Activated CD4-positive, alpha-beta T cell treated with anti-CD3 and anti-CD28 coated beads, Interleukin-2, Interleukin-6, amounts not matched to agents 100 ng/mL and 50 ng/mL, durations not matched to agents 16 hours and 8 hours (primary cell): ENCODE measurements around the gene MCOLN2.
"Not testable (repeated sequence)": the region's sequence is repeated elsewhere in the genome, so short reads cannot be mapped to it uniquely, and the experiment has no call there.

Source experiments
- DNase-seq: peaks from one replicate; pipeline ENCODE4 v3.0.0-alpha.2; 2020

MCOLN2 gene

DNA sequence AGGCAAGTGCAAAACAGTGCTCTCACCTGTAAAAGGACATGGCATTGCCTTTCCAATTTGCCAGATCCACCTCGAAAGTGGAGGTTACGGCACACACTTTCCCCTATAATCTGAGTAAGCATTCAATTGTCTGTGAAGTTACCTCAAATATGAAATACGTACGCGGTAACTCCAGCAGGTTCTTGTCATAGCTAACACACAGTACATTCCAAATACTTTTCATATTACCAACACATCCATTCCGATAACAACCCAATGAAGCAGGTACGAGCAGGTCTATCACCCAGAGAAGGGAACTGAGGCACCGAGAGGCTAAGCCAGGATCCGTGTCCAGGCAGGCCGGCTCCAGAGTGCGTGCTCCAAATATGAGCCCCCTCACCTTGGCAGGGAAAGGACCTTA, 57.2 kb downstream of the MCOLN2 start:
- DNase-seq, result no peak

DNA sequence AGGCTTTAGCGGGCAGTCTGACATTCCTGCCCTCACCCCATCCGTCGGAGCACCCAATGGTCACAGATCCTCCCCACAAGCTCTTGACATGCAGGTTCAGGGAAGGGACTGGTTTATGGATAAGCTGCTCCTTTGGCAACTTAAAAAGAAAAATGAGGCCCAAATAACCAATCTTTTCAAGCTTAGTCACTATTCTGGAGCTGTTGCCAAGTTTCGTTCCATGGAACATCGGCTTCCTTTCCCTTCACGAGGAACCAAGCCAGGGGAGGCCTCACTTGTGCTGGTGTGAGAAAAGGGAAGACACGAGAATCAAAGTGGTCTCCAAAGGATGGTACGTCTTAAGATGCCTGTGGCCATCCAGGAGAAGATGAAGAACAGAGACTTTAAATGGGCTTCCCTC, 57.8 kb downstream of the MCOLN2 start:
- DNase-seq, result no peak

DNA sequence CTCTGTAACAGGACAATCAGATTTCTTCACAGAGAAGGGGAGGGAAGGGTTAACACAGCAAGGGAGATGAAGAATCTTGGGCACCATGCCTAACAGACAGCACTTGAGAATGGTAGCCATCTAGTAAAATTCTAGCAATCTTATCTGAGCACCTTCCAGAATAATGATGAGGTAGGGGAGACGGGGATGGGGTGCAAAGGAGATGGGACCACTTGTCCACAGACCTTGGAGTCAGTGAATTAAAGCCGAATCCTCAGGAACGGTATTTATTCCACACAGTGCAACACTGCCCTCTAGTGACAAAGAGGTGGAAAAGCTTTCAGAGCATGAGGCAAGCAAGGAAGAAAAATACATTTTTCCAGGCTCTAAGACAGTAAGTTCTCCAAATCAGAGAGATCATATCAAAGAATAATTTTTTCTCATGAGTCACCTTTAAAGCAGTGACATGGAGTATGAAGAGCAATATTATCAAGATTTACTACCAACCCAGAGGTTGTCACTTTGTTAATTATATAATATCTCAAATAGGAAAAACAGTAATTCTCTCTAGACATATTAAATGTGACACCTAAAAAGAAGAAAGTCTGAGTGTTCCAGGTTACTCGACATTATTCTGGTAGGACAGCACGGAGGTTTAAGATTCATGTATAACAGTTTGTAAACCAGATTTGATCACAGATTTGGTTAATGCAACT, 60.6 kb downstream of the MCOLN2 start:
- peak; percentile 60 for DNase-seq

GRCh38 chr1:84933011-84933611, 63.8 kb downstream of the MCOLN2 start:
- DNase-seq, result no peak

DNA sequence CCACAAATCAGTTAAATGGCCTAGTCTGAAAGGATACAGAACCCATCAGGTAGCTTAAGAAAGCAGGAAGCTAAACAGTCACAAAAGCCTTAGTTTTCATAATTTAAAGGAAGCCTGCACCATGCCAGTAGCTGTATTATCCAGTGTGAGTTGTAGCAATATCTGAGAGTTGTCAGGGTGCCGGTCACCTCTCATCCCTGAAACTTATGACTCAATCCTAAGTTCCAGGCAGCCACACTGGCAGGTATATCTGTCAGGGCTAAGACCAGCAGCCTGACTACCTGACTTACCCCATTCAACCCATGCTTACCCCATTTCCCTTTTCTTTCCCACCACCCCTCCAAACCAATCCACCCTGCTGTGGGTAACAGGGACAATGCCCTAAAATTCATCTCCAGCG, 66.1 kb downstream of the MCOLN2 start:
- DNase-seq, result no peak

- no peak for DNase-seq
These were observed 66.6 kb downstream of the MCOLN2 start for GRCh38 chr1:84930329-84930728.

- no peak for DNase-seq
These were observed 67.3 kb downstream of the MCOLN2 start for GRCh38 chr1:84929581-84929980.

DNA sequence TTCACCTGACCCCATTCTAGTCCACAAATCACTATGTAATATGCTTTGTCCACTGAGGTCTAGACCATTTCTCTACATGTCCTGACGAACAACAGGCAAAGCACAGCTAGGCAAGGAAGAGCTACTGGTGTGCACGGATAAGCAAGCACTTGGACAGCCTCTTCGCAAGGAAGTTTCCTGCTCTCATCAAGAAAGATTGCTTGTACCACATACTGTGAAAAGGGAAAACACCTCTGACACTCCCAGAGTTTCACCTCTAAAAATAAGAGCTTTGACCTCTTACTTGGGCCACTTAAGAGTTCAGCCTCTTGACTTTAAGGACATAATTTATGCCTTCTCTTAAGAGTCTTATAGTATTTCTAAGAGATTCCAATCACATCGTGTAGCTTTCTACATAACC, 67.9 kb downstream of the MCOLN2 start:
- no peak for DNase-seq

DNA sequence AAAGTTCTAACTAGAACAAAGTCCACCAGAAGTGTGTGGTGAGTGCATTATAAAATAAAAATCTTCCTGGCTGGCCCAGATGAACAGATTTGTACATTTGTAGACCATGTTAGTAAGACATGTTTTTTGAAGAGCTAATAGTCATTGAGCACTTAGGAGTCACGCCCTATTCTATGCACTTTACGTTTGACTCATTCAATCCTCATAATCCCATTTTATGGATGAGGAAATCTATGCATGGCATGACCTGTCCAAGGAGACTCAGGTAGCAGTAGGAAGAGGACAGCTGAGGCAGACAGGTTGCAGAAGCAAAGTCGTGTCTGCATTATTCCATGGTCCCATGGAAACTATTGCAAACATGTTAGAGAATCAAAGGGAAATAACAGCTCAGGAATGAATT, 73.6 kb downstream of the MCOLN2 start:
- DNase-seq, result no peak

DNA sequence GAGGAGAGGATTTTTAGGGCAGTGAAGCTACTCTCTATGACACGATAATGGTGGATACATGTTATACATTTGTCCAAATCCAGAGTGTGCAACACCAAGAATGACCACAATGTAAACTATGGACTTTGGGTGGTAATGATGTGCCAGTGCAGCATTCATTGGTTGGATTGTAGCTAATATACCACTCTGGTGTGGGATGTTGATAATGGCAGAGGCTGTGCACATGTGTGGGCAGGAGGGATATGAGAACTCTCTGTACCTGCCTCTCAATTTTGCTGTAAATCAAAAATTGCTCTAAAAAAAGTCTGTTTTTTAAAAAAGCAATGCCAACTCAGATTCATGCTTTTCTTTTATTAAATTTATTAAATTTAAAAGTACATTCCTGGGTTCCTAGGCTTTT, 76.8 kb downstream of the MCOLN2 start:
- DNase-seq, result no peak

DNA sequence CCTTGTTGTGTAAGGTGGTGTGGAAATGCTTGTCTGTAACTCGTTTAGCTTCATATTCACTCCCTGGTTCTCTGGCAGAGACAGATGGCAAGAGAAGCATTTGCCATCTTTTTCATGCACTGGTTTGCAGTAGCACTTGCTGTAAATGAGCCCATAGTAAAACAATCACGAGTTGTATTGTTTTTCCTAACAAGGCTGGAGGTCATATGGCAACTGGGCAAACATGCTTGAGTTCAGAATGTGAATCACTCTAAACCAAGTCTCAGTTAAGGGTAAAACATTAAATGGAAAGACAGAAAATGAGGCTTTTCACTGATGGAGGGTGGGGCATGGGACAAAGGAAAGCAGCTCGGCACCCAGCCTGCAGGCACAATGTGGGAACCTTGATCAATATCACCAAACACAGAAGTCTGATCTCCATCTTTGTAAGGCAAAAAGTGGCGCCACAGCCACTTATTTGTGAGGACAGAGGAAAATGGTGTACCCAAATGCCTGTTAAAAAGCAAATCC, 77.4 kb downstream of the MCOLN2 start:
- no peak for DNase-seq

GRCh38 chr1:84918726-84919336, 78.1 kb downstream of the MCOLN2 start:
- DNase-seq, result no peak

DNA sequence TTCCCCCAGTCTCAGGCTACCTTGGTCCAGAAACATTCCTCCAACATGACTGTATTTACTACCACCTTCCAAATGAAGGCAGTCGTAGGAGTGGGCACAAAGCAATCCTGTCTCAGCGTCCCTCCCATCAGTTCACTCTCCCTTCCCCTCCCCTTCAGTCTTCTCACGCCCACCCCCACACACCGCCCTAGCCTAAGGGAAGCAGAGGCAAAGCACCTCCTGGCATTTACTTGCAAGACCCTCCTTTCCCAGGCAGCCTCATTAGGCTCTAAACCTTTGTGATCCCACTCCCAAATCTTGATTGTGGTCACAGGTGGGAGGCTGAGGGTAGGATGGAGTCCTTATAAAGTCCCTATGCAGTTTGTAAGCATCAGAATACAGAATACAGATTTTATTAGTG, 80.0 kb downstream of the MCOLN2 start:
- DNase-seq, result no peak

- no peak for DNase-seq
These were observed 83.4 kb downstream of the MCOLN2 start for GRCh38 chr1:84913555-84913892.

DNA sequence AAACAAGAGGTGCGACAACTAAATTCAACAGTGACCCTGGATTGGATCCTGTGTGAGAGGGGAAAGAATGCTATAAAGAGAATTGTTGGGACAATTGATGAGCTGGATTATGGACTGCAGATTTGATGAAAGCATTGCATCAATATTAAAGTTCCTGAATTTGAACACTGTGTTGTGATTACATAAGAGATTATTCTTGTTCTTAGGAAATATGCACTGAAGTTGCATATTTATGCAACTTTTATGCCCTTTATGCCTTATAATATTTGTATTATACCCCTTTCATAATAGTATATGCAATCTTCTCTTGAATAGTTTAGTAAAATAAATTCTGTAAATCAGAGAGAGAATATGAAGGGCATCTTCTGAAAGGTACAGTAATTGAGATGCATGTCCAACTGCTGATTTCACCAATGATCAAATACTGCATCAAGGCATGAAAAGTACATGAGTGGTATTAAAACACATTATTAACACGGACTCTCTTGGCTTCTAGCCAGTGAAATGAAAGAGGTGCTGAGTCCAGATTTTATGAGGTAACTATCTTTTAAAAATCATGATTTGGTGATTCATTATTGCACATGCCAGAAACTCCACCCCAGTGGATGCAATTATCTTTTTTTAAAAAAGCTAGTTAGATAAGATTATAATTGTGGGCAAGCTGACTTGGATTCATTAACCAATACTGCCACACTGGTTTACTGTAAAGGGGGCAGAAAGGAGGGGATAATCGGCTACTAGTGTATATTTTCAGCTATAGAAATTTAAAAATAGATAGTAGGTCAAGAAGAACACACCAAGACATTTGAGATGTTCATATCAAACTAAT, 84.0 kb downstream of the MCOLN2 start:
- no peak for DNase-seq

DNA sequence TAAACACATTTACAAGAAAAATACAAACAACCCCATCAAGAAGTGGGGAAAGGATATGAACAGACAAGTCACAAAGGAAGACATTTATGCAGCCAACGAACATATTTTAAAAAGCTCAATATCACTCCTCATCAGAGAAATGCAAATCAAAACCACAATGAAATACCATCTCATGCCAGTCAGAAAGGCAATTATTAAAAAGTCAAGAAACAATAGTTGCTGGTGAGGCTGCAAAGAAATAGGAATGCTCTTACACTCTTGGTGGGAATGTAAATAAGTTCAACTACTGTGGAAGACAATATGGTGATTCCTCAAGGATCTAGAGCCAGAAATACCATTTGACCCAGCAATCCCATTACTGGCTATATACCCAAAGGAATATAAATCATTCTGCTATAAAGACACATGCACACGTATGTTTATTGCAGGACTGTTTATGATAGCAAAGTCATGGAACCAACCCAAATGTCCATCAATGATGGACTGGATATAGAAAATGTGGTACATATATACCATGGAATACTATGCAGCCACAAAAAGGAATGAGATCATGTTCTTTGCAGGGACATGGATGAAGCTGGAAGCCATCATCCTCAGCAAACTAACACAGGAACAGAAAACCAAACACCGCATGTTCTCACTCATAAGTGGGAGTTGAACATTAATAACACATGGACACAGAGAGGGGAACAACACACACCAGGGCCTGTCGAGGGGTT, 88.0 kb downstream of the MCOLN2 start:
- not testable (repeated sequence) for DNase-seq

DNA sequence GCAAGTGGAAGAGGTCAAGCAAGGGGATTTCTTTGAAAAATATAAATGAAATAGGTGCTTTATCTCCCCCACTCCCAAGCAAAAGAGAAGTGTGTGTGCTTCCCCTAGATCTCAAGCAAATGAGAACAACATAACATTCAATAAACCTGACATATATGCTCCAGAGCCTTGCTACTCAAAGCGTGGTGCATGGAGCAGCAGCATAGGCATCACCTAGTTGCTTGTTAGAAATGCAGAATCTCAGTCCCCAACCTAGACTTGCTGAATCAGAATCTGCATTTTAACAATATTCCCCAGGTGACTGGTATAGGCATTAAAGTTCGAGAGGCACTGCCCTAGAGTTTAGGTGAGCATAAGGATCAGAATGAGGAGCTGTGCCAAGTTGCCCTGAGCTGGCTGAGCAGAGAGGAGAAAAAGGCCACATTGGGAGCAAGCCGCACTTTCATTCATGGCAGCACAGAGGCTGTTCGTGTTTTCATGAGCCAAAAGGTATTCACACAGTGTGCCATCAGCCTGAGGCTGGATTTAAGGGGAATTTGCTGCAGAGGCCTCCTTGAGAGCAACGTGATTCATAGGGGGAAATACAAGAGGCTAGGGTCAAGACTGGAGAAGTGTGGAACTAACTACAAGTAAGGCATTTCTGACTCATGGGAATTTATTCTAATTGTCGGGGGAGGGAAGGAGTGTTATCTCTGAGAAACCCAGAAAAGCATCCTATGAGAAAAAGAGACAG, 89.7 kb downstream of the MCOLN2 start:
- DNase-seq, result no peak

- DNase-seq, result not testable (repeated sequence)
These were observed 94.2 kb downstream of the MCOLN2 start for GRCh38 chr1:84902727-84903126.

GRCh38 chr1:84899969-84900368, 96.9 kb downstream of the MCOLN2 start:
- DNase-seq, result no peak

- DNase-seq, result no peak
These were observed 100.6 kb downstream of the MCOLN2 start for GRCh38 chr1:84896279-84896678.

- DNase-seq, result peak; percentile 17
These were observed 104.0 kb downstream of the MCOLN2 start, which contains the start of gene LPAR3 for GRCh38 chr1:84892705-84893618. TSS of gene LPAR3 (minus strand) at chr1:84893206. CDS start at chr1:84866120, 27,086 bp downstream.
